Measurements from ENCODE around the gene NINJ1.

The NINJ1 gene

DNA sequence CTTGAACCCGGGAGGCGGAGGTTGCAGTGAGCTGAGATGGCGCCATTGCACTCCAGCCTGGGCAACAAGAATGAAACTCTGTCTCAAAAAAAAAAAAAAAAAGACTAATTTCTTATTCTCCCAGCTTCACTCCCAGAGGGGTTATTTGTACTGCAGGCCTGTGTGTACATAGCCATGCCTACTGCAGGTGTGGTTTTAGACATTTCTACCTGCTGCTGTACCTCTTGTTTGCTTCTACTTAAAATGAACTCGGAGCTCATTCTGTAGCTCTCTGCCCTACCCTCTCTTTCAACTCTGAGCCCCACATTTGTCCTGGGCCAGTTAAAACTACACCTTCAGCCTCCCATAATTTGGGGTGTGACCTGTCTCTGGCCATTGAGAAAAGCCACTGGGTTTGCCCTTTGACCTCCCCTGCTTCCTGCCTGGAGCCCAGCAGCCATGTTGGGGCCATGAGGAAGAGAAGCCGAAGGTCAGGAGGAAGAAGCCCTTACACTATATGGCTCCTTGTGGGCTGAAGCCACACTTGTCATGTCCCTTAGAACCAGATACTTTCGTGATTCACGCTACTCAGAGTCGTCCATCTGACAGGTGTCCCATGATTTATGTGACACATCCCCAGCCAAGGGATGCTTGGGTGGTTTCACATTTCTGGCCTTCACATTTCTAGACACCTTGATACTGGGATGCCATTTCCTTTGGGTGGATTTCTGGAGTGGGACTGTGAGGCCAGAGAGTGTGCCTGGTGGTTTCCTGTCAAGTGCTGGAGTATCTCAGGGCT is 47.4 kb downstream of the NINJ1 start:
- DNase-seq, result no peak

DNA sequence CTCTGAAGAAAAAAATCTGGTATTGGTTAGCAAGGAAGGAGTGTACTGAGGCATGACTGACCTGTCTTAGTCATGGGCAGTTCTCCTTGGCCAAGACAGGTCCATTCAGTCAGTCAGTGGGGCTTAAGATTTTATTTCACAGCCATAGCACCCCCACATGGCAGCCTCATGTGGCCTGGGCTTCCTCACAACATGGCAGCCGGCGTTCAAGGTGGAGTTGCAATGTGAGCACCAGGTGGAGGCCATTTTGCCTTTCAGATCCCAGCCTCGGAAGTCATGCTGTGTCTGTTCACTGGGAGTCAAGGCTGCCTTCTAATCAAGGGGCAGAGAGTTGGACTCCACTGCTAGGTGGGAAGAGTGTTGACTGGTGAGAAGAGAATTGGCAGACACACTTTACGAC is 48.4 kb downstream of the NINJ1 start:
- no peak for DNase-seq

DNA sequence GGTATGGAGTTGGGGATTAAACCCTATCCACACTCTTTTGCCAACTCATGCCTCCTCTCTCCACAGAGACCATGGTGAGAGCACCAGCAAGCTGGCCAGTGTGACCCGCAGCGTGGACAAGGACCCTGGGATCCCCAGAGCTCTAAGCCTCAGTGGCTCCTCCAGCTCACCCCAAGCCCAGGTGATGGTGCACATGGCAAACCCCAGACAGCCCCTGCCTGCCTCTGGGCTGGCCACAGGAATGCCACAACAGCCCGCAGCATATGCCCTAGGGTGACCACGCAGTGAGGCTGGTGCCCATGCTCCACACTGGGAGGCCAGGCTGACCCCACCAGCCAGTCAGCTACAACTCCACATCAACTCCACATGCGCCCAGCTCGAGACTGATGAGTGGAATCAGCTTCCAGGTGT is 49.6 kb downstream of the NINJ1 start:
- no peak for DNase-seq

DNA sequence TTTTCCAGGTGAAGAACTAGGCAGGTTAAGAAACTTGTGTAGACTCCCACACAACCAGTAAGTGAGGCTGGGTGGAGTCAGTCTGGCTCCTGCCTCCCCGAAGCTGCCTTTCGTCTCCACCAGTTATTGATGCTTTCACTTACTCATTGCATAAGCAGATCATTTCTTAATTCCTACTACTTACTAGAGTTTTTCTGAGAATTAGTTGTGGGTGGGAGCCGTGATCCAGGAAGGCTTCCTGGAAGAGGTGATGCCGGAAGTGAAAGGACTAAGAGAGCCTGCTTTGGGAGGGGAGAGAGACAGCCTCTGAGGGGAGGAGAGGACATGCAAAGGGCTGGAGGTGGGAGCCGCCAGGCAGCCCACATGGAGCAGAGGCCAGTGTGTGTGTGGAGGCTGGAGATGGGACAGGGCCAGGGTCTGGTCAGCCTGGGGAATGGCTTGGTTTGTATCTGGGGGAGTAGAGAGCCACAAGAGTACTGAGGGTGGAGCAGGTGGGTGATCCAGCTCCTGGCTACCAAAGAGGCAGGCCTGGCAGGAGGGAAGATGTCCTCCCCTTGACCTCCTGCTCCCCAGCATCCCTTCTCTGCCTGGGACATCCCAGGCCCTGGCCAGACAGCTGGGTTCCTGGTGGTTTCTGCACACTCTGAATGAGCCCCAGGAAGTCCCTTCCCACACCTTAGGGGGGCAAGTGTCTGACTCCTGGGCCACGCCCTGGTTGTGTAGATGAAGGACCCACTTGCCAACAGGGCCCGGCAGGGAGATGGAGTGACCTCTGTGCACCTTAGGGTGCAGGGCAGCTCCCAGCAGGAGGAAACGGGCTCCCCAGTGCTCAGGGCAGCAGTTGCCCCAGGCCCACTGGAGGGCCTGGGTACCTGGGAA is 50.2 kb downstream of the NINJ1 start:
- DNase-seq, result no peak

DNA sequence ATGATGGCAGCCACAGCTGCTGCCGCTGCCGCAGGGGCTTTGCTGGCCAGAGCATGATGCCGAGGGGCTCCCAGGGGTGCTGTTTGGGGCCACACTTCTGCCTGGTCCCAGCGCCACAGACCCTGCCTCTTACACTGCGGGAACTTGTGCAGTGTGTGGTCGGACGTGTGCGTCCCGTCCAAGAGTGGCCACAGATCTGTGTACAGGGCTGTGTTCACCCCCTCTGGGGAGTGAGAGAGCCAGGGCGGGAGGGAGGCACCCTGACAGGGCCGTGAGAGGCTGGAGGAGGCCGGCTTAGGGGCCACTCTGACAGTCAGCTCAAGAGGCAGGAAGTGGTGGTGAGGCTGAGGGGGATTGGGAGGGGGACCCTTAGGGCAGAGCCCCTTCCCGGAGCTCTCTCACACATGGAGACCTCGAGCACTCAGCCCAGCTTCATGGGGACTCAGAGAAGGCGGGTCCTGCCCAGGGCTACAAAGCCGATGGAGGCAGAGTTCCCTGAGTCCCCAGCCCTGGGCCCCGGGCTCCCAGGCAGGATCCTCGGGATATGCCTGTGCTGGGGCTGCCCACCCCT is 51.1 kb downstream of the NINJ1 start:
- DNase-seq, result no peak

DNA sequence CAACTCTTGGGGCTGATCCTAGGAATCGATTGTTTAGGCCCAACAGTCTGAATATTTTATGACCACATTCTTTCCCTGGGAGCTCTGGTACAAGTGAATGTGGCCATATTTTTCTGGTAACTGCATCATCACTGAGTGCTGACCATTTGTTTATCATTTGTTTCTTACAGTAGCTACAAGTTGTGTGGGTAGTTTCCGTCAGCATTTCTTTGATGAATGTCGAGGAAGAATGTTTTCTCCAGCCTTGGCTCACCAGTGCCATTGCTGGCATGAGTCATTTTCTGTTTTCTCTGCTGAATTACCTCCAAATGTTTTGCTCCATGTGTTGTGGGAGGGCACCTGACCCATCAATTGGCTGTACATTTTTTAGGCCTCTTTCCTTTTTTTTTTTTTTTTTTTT is 52.1 kb downstream of the NINJ1 start:
- no peak for DNase-seq

DNA sequence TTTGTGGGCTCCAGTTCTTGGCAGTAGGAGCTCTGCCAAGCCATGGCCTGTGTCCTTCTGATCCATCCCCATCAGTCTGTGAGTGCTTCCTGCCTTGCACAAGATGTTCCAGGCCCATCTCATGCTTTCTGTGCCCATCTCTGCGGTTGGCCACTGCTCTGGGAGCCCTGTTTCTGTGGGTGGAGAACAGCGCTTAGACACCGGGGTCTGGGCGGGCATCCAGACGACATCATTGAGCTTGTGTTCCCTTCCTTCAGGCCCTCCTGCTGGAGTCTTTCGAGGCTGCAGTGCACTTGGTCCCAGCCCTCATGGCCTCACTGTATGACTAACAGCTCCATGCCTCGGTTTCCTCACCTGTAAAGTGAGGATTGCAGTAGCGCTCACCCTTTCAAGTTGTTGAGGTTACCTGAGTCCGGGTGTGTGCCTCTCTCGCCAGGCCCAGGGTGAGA is 52.9 kb downstream of the NINJ1 start:
- DNase-seq, result no peak

DNA sequence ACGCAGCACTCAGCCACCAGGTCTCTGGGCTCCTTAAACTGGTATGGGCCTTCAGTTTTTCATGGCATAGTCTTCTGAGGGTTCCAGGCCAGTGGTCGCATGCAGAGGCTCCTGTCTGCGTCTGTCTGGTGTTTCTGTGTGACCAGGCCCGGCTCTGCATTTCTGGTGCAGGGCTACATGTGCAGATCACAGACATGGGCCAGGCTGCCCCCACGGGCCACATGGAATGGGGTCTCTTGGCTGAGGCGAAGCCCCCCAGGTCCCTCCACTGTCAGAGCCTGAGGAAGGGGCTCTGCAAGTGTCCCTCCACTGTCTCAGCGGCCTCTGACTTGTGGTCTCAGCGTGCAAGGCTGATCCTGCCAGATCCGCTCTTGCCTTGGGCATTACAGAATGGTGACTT is 53.6 kb downstream of the NINJ1 start:
- no peak for DNase-seq

DNA sequence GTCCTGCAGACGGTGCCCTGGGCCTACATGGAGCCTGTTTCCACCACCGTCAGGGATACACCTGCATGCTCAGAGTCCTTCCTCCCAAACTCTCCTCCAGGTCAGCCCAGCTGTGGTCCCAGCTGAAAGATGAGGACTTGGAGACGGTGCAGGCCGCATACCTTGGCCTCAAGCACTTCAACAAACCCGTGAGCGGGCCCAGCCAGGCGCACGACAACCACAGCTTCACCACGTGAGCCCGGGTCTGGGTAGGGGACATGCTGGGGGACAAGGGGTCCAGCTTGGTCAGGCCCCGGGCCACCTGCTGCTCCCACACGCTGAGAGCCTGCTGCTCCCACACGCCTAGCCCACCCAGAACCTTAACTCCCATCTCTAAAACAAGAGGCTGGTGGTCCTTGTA is 54.7 kb downstream of the NINJ1 start:
- no peak for DNase-seq

DNA sequence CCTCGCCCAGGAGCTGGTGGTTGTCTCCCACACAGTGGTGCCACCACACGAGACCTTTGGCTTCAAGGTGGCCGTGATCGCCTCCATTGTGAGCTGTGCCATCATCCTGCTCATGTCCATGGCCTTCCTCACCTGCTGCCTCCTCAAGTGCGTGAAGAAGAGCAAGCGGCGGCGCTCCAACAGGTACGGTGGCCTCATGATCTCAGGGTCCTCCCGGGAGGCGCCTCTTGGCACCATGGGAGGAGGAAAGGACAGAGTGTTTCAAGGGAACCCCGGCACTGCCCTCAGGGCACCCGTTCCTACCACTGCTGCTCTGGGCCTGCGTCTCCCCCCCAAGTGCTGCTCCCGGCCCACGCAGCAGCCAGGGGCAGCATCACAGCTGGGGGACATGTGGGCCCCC is 56.2 kb downstream of the NINJ1 start:
- DNase-seq, result no peak

DNA sequence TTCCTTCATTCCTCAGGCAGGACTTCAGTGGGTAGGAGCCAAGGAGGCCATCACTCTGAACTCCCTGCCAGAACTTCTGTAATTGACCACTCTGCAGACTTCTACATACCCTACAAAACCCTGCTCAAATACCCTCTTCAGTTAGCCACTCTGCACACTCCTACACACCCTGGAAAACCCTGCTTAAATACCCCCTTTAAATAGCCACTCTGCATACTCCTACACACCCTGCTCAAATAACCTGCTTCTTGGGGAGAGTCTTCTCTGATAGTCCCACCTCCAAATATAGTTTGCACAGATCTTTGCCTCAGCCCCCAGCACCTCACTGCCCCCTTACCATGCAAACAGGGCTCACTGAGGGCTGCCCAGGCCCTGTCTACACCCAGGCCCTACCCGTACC is 56.7 kb downstream of the NINJ1 start:
- no peak for DNase-seq

DNA sequence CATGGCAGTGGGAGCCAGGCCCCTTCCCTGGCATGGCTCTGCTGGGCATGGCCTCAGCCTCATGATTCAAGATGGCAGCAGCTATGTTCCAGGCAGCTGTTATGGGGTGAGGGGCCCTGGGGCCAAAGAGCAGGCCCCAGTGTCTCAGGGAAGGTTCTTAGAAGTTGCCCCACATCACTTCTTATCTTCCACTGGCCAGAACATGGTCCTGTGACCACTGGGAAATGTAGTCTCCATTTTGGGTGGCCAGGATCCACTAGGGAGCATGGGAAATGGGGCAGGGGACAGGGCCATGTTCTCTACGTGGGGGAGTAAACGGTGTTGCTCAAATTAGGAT is 57.3 kb downstream of the NINJ1 start:
- DNase-seq, result no peak

DNA sequence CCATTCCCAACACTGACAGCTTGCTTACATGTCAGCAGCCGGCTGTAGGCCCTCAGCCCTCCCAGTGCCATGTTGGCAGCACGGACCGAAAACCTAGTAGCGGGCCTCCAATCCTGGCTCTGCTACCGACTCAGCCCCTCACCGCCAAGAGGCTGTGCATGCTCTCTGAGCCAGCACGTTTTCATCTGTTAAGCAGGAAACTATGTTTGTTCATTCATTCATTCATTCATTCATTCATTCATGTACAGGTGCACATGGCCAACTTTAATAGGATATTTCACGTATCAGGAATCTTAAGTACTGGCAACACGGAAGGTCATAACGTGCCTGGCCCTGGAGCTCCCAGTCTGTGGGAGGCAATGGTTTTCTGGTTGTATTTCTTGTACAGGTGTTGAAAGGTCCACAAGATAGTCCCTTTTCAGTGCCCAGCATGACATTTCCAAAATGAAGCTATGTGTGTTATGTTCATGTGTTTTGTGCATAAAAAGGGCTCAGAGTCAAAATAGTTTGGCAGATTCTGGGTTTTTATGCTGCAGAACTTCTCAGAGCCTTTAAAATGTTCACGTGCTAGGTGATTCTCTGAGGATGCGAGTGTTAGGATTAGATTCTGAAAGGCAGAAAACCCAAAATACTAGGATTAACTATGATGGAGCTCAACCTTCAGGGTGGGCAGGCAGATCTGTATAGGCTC is 57.8 kb downstream of the NINJ1 start:
- no peak for DNase-seq

DNA sequence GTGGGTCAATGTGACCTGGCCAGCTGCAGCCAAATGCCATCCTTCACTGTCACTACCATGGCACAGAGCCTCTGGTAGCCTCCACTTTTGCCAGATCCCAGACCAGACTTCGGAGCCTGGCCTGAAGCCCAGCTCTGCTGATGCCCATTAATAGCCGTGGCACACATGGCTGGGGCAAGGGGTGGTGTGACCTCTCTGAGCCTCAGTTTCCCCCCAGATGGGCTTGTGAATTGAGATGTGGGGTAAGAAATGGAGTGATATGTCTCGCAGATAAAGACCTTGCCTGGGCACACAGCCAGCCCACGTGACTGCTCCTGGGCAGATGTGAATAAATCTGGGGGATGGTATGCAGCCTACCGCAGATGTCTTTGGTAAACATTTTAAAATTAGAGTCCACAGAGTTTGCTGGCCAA is 61.7 kb downstream of the NINJ1 start:
- DNase-seq, result no peak

Measured in central memory CD4-positive, alpha-beta T cell (primary cell).